Measurements from ENCODE around the gene CD151. TPM values are rescaled to one million over a fixed set of nuclear protein-coding genes. Genes with fewer than 3 reads are reported as not detected.

CD151 gene
- total RNA-seq, 1 experiment from 2014 or later, result 115 TPM

DNA sequence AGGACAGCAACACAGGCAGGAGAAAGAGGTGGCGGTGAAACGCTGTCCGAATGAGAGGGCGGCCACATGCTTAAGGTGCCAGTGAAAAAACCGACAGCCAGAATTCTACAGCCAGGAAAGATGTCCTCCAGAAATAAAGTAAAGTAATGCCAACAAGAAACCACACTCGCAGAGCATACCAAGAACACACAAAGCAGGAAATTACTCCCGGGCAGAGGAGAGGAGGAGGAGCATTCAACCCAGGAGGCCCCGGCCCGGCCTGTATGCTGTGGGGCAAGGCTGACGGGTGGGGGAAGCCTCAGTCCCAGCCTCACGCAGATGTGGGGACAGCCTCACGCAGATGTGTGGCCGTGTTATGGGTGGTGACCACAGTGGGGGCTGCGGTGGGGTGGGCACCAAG lies 49.8 kb downstream of the CD151 start:
- Mint-ChIP-seq H3K4me1 (no peaks in the 10 kb centered on the region), H3K27me3 (ENCODE audit: low read depth) (no peaks in the 10 kb centered on the region), H3K36me3 (peaks cover 39% of the 10 kb centered on the region), H3K27ac (peak overlapping the region; percentile 79; the same call in 1 of the 2 replicates), H3K4me3 (no peak overlapping the region), H3K9me3 (no peaks in the 10 kb centered on the region)
- POLR2A ChIA-PET, result no interaction called here
- DNase-seq (ENCODE audit: low spot score) (no peak), ATAC-seq (no peak)
- TF ChIP-seq CREB1 (CRISPR knock-in tag; IDR thresholded peaks at IDR 0.05), result no peak
- no peak for TF ChIP-seq ESRRA (CRISPR knock-in tag; IDR thresholded peaks at IDR 0.05; ENCODE audit: borderline replicate concordance)
- no peak for TF ChIP-seq CBFB (CRISPR knock-in tag; IDR thresholded peaks at IDR 0.05; ENCODE audit: low read depth)
- TF ChIP-seq JAZF1 (CRISPR knock-in tag; IDR thresholded peaks at IDR 0.05), result no peak
- no peak for TF ChIP-seq SOX15 (CRISPR knock-in tag; IDR thresholded peaks at IDR 0.05)
- TF ChIP-seq TP53 (CRISPR knock-in tag; IDR thresholded peaks at IDR 0.05), result no peak
- TF ChIP-seq, protein P1, sequence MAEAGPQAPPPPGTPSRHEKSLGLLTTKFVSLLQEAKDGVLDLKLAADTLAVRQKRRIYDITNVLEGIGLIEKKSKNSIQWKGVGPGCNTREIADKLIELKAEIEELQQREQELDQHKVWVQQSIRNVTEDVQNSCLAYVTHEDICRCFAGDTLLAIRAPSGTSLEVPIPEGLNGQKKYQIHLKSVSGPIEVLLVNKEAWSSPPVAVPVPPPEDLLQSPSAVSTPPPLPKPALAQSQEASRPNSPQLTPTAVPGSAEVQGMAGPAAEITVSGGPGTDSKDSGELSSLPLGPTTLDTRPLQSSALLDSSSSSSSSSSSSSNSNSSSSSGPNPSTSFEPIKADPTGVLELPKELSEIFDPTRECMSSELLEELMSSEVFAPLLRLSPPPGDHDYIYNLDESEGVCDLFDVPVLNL (CRISPR knock-in tag; IDR thresholded peaks at IDR 0.05; ENCODE audit: borderline replicate concordance, low read depth), result no peak
- TF ChIP-seq, protein P2, sequence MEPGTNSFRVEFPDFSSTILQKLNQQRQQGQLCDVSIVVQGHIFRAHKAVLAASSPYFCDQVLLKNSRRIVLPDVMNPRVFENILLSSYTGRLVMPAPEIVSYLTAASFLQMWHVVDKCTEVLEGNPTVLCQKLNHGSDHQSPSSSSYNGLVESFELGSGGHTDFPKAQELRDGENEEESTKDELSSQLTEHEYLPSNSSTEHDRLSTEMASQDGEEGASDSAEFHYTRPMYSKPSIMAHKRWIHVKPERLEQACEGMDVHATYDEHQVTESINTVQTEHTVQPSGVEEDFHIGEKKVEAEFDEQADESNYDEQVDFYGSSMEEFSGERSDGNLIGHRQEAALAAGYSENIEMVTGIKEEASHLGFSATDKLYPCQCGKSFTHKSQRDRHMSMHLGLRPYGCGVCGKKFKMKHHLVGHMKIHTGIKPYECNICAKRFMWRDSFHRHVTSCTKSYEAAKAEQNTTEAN (CRISPR knock-in tag; IDR thresholded peaks at IDR 0.05), result no peak
- TF ChIP-seq, protein P3, sequence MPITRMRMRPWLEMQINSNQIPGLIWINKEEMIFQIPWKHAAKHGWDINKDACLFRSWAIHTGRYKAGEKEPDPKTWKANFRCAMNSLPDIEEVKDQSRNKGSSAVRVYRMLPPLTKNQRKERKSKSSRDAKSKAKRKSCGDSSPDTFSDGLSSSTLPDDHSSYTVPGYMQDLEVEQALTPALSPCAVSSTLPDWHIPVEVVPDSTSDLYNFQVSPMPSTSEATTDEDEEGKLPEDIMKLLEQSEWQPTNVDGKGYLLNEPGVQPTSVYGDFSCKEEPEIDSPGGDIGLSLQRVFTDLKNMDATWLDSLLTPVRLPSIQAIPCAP (CRISPR knock-in tag; IDR thresholded peaks at IDR 0.05), result no peak
- TF ChIP-seq, protein P4, sequence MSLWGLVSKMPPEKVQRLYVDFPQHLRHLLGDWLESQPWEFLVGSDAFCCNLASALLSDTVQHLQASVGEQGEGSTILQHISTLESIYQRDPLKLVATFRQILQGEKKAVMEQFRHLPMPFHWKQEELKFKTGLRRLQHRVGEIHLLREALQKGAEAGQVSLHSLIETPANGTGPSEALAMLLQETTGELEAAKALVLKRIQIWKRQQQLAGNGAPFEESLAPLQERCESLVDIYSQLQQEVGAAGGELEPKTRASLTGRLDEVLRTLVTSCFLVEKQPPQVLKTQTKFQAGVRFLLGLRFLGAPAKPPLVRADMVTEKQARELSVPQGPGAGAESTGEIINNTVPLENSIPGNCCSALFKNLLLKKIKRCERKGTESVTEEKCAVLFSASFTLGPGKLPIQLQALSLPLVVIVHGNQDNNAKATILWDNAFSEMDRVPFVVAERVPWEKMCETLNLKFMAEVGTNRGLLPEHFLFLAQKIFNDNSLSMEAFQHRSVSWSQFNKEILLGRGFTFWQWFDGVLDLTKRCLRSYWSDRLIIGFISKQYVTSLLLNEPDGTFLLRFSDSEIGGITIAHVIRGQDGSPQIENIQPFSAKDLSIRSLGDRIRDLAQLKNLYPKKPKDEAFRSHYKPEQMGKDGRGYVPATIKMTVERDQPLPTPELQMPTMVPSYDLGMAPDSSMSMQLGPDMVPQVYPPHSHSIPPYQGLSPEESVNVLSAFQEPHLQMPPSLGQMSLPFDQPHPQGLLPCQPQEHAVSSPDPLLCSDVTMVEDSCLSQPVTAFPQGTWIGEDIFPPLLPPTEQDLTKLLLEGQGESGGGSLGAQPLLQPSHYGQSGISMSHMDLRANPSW (CRISPR knock-in tag; conservative IDR thresholded peaks at IDR 0.05; ENCODE audit: low read depth), result no peak
- TF ChIP-seq NR1H2 (CRISPR knock-in tag; IDR thresholded peaks at IDR 0.05), result no peak
- no peak for TF ChIP-seq FOXJ3 (CRISPR knock-in tag; IDR thresholded peaks at IDR 0.05; ENCODE audit: borderline replicate concordance)
- no peak for TF ChIP-seq NR2C2 (CRISPR knock-in tag; IDR thresholded peaks at IDR 0.05)
- TF ChIP-seq TEAD4 (CRISPR knock-in tag; IDR thresholded peaks at IDR 0.05), result no peak
- TF ChIP-seq, protein P5, sequence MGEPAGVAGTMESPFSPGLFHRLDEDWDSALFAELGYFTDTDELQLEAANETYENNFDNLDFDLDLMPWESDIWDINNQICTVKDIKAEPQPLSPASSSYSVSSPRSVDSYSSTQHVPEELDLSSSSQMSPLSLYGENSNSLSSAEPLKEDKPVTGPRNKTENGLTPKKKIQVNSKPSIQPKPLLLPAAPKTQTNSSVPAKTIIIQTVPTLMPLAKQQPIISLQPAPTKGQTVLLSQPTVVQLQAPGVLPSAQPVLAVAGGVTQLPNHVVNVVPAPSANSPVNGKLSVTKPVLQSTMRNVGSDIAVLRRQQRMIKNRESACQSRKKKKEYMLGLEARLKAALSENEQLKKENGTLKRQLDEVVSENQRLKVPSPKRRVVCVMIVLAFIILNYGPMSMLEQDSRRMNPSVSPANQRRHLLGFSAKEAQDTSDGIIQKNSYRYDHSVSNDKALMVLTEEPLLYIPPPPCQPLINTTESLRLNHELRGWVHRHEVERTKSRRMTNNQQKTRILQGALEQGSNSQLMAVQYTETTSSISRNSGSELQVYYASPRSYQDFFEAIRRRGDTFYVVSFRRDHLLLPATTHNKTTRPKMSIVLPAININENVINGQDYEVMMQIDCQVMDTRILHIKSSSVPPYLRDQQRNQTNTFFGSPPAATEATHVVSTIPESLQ (CRISPR knock-in tag; IDR thresholded peaks at IDR 0.05), result no peak
- CTCF ChIA-PET, result no interaction called here

DNA sequence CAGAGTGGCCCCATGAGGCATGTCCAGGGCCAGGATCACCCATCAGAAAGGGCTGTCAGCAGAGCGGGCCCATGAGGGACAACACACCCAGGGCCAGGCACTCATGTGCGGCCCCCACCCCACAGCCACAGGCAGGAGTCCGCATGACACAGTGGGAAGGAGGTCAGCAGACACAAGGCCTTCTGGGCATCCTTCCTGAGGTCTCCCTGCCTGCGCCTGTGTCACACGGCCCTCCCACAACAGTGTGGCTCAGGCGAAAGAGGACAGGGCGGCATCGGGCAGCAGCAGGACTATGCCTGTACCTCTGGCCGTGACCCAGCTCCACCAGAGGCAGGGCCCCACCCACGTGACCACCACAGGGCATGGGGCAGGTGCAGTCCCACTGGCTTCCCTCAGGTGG lies 50.8 kb downstream of the CD151 start:
- peaks cover 37% of the 10 kb centered on the region for H3K36me3 Mint-ChIP-seq
- H3K9me3 Mint-ChIP-seq, result no peaks in the 10 kb centered on the region
- H3K27ac Mint-ChIP-seq, result no peak overlapping the region
- DNase-seq (ENCODE audit: low spot score), result no peak
- H3K27me3 Mint-ChIP-seq (ENCODE audit: low read depth), result no peaks in the 10 kb centered on the region
- ATAC-seq, result no peak
- ChIA-PET CTCF (interaction anchor here (0.8 kb wide), 1 partner anchor 14 kb away, joined by 3 read pairs; no protein-coding TSS in a partner anchor), POLR2A (no interaction called here)
- H3K4me1 Mint-ChIP-seq, result no peaks in the 10 kb centered on the region
- TF ChIP-seq, protein P6, sequence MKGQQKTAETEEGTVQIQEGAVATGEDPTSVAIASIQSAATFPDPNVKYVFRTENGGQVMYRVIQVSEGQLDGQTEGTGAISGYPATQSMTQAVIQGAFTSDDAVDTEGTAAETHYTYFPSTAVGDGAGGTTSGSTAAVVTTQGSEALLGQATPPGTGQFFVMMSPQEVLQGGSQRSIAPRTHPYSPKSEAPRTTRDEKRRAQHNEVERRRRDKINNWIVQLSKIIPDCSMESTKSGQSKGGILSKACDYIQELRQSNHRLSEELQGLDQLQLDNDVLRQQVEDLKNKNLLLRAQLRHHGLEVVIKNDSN (CRISPR knock-in tag; IDR thresholded peaks at IDR 0.05), result no peak
- TF ChIP-seq ZNF317 (CRISPR knock-in tag; IDR thresholded peaks at IDR 0.05; ENCODE audit: borderline replicate concordance, low read depth) (no peak), NR2C2 (CRISPR knock-in tag; IDR thresholded peaks at IDR 0.05) (no peak)
- H3K4me3 Mint-ChIP-seq, result no peak overlapping the region

All from WTC11 (cell line).